Lung (tissue), 12 donors: Measurements from ENCODE around the gene TRAF3IP3. TPM values are rescaled to one million over a fixed set of nuclear protein-coding genes. Genes with fewer than 3 reads are reported as not detected.

Experiments used
- ATAC-seq: fragments of 200-7000 bp; cut with Tn5 transposase; one replicate; pipeline ENCODE4 v1.9.1; 2020; ENCODE audit warnings: moderate number of reproducible peaks; ENCODE audit not compliant: insufficient read depth, low FRiP score
- DNase-seq, 3 donors: peaks; one replicate each; pipeline ENCODE4 v3.0.0-alpha.2; 2013 to 2017
- H3K27ac ChIP-seq, 2 donors: one replicate each; pipeline ENCODE4 v1.5.1; 2013; ENCODE audit warnings: mild to moderate bottlenecking in 2 of 2, moderate library complexity in 2 of 2, control low read depth in 1 of 2, inconsistent platforms in 1 of 2, low read depth in 1 of 2, low read length in 1 of 2
- H3K27me3 ChIP-seq, 3 donors: one replicate each; pipeline ENCODE4 v1.5.1; 2013; ENCODE audit warnings: low read length in 2 of 3; ENCODE audit not compliant: control insufficient read depth in 3 of 3, insufficient read depth in 3 of 3
- H3K36me3 ChIP-seq, 4 donors: one replicate each; pipeline ENCODE4 v1.5.1; 2013; ENCODE audit warnings: low read length in 4 of 4, mild to moderate bottlenecking in 1 of 4, moderate library complexity in 1 of 4; ENCODE audit not compliant: control insufficient read depth in 4 of 4, insufficient read depth in 4 of 4
- H3K4me1 ChIP-seq, 5 donors: one replicate each; pipeline ENCODE4 v1.5.1; 2013; ENCODE audit warnings: low read length in 5 of 5, mild to moderate bottlenecking in 2 of 5, moderate library complexity in 1 of 5; ENCODE audit not compliant: control insufficient read depth in 5 of 5, insufficient read depth in 5 of 5
- H3K4me3 ChIP-seq: one replicate; pipeline ENCODE4 v1.5.1; 2013; ENCODE audit warnings: mild to moderate bottlenecking, control low read depth, moderate library complexity
- H3K9ac ChIP-seq, 2 donors: one replicate each; pipeline ENCODE4 v1.5.1; 2013; ENCODE audit warnings: low read length in 2 of 2, control low read depth in 1 of 2; ENCODE audit not compliant: insufficient read depth in 1 of 2
- H3K9me3 ChIP-seq, 4 donors: one replicate each; pipeline ENCODE4 v1.5.1; 2013; ENCODE audit warnings: low read length in 3 of 4, mild to moderate bottlenecking in 1 of 4, moderate library complexity in 1 of 4; ENCODE audit not compliant: control insufficient read depth in 4 of 4, insufficient read depth in 3 of 4
- CTCF ChIP-seq: IDR thresholded peaks from 2 replicates; pipeline ENCODE4 v1.5.1; 2012; ENCODE audit warnings: mild to moderate bottlenecking; ENCODE audit errors: control extremely low read depth, extremely low read depth
- WGBS, 2 donors: extraction: QIAGEN DNeasy Blood & Tissue Kit; methylation state at CpG; one replicate each; pipeline ENCODE4 v1.1.7; 2013; 5-methylcytosine and 5-hydroxymethylcytosine counted together
- polyA plus RNA-seq, 2 donors: library from polyadenylated mRNA; stranded (reverse); fragments of 200-250 nt; gene quantifications; one replicate each; pipeline ENCODE4 v1.2.1, GENCODE V29; 2013
- total RNA-seq, 2 donors: library from RNA; depleted of rRNA in 1 of 2; stranded (reverse); fragments of >200 nt in 1 of 2; gene quantifications; one replicate each; pipeline ENCODE4 v1.2.1, GENCODE V29; 2014 to 2021
- donor health status: control.
- donor health status: control.
- donor health status: Bipolar disorder and iron deficiency.
- donor health status: healthy.
- donor health status: DM: yes; HTN: yes; CAD: no.

Gene TRAF3IP3
- total and polyA plus RNA-seq, 4 donors, result 6.0 to 15.7 (median 7.6) TPM

DNA sequence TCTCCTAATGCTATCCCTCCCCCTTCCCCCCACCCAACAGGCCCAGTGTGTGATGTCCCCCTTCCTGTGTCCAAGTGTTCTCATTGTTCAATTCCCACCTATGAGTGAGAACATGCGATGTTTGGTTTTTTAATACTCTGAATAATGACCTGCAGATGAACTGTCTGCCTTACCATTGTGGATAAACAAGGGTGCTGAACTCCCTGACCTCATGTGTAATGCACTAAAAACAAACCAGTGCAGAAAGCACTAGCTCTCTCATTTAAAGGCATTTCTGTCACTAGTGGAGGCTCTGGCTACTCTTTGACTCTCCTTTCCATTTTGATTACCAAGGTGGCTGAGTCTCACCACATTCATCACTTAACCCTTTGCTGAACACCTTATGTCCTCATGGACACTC is 23.1 kb upstream of the TRAF3IP3 start:
- no peaks in the 10 kb centered on the region for H3K9me3 ChIP-seq
- H3K36me3 ChIP-seq, result no peaks in the 10 kb centered on the region
- no peak for TF ChIP-seq CTCF
- ATAC-seq, result no peak
- no peak overlapping the region for H3K9ac ChIP-seq
- H3K27me3 ChIP-seq, result peaks cover 0 to 3% (median 0%) of the 10 kb centered on the region in 3 donors
- WGBS, 2 donors, result 72 to 83% methylated on average over 1 of the region's 1 CpG
- H3K4me3 ChIP-seq, result no peak overlapping the region
- H3K27ac ChIP-seq, result no peak overlapping the region
- peaks cover 0 to 14% (median 0%) of the 10 kb centered on the region in 5 donors for H3K4me1 ChIP-seq
- no peak for DNase-seq

DNA sequence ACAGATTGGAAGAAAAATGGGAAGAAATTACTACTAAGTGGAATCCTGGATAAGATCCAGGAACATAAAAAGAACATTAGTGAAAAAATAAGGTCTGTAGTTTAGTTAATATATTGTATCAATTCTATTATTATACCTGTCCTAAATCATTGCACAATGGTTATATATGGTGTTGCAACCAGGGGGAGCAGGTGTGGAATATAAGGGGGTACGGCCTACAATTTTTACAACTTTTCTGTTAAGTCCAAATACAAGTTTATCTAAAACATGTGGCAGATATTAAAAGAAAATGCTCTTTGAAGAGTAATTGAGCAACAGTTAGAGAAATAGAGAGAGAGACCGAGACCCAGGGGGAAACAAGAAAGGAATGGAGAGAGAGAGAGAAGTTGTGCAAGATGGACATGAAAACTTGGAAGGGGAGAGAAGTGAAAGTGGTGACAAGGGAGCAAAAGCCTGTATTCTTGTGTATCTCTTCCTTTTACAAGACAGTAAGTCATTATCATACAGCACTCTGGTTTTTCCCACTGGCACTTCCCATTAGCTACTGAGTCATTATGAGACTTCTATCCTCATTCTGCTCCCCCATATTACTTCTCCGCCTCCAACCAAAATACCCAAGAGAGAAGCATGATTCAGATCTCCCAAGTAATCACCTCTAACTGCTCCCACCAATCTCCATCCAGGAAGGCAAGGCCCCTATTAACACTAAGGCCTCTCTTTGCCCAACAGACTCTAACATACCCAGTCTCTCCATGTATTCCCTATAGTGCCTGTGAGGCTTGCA is 22.3 kb upstream of the TRAF3IP3 start:
- no peak for ATAC-seq

GRCh38 chr1:209736490-209737117 is 19.2 kb upstream of the TRAF3IP3 start:
- WGBS, 2 donors, result 66 to 82% methylated on average over 3 of the region's 3 CpGs

More for the DNA sequence above, 22.3 kb upstream of the TRAF3IP3 start:
- no peak for TF ChIP-seq CTCF
- no peak for DNase-seq
- peaks cover 0 to 9% (median 0%) of the 10 kb centered on the region in 5 donors for H3K4me1 ChIP-seq
- no peak overlapping the region for H3K27ac ChIP-seq
- H3K9me3 ChIP-seq, result no peaks in the 10 kb centered on the region
- no peak overlapping the region for H3K4me3 ChIP-seq
- no peaks in the 10 kb centered on the region for H3K36me3 ChIP-seq
- H3K9ac ChIP-seq, result no peak overlapping the region
- WGBS, 2 donors, result 69 to 76% methylated on average over 3 of the region's 3 CpGs
- H3K27me3 ChIP-seq, result peaks cover 0 to 3% (median 0%) of the 10 kb centered on the region in 3 donors

More at GRCh38 chr1:209736490-209737117, 19.2 kb upstream of the TRAF3IP3 start:
- H3K4me1 ChIP-seq, result peaks cover 0 to 14% (median 0%) of the 10 kb centered on the region in 5 donors
- no peak overlapping the region for H3K27ac ChIP-seq
- DNase-seq (no peak), ATAC-seq (no peak)
- H3K4me3 ChIP-seq, result no peak overlapping the region
- TF ChIP-seq CTCF, result no peak
- H3K27me3 ChIP-seq, result peaks cover 0 to 3% (median 0%) of the 10 kb centered on the region in 3 donors
- H3K36me3 ChIP-seq, result no peaks in the 10 kb centered on the region
- no peaks in the 10 kb centered on the region for H3K9me3 ChIP-seq
- H3K9ac ChIP-seq, result no peak overlapping the region
